OCI-LY3 (cell line): ENCODE measurements around the gene ATPAF2.

ENCODE experiments used
- EZH2phosphoT487 ChIP-seq: fragments of 200-600 bp; shearing (Covaris generic); IDR thresholded peaks from 2 replicates; pipeline ENCODE4 v1.6.1; 2018; ENCODE audit warnings: antibody characterized with exemption, mixed run types, low read depth
- TF ChIP-seq, protein P1 (sequence below): fragments of 200-600, 300-600 bp; sonication (generic); IDR thresholded peaks from 2 replicates; pipeline ENCODE4 v1.5.1; 2014; ENCODE audit warnings: antibody characterized with exemption, low read length, low read depth

DNA sequence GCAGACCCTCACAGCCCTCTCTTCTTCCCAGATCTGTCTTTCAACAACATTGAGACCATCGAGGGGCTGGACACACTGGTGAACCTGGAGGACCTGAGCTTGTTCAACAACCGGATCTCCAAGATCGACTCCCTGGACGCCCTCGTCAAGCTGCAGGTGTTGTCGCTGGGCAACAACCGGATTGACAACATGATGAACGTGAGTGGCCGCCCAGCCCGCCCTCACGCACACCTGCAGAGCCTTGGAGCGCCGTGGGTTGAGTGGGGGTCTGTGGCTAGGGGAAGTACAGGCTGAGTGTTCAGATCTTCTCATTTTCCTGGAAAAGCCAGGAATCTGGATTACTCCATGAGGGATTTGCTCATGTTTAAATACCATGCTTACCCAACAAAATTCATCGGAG, 51.1 kb downstream of the ATPAF2 start:
- TF ChIP-seq, protein P1, sequence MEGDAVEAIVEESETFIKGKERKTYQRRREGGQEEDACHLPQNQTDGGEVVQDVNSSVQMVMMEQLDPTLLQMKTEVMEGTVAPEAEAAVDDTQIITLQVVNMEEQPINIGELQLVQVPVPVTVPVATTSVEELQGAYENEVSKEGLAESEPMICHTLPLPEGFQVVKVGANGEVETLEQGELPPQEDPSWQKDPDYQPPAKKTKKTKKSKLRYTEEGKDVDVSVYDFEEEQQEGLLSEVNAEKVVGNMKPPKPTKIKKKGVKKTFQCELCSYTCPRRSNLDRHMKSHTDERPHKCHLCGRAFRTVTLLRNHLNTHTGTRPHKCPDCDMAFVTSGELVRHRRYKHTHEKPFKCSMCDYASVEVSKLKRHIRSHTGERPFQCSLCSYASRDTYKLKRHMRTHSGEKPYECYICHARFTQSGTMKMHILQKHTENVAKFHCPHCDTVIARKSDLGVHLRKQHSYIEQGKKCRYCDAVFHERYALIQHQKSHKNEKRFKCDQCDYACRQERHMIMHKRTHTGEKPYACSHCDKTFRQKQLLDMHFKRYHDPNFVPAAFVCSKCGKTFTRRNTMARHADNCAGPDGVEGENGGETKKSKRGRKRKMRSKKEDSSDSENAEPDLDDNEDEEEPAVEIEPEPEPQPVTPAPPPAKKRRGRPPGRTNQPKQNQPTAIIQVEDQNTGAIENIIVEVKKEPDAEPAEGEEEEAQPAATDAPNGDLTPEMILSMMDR: no peak
- TF ChIP-seq EZH2phosphoT487: no peak
